ENCODE measurements around the gene SLC1A4. TPM values are rescaled to one million over a fixed set of nuclear protein-coding genes. Genes with fewer than 3 reads are reported as not detected.
A peak's percentile ranks its signal among the peaks of the same experiment; 100 is the strongest.

SLC1A4 gene
- total and polyA plus RNA-seq, 4 donors, result 3.4 to 23.4 (median 9.6) TPM

- no peaks in the 10 kb centered on the region for H3K36me3 ChIP-seq (ENCODE audit: control insufficient read depth in 4 of 4, insufficient read depth in 3 of 4, low read depth in 1 of 4, low read length in 3 of 4)
- no peaks in the 10 kb centered on the region for H3K9me3 ChIP-seq (ENCODE audit: control insufficient read depth in 4 of 4, low read length in 3 of 4)
- peak overlapping the region in 1 of 3 donors; percentile 92 for H3K4me3 ChIP-seq (ENCODE audit: low read depth in 1 of 3, low read length in 3 of 3)
- TF ChIP-seq JUND (IDR thresholded peaks at IDR 0.05), result no peak
- no peak for TF ChIP-seq HNF4G (IDR thresholded peaks at IDR 0.05)
- peaks cover 2 to 16% (median 10%) of the 10 kb centered on the region in 4 donors for H3K4me1 ChIP-seq (ENCODE audit: control insufficient read depth in 4 of 4, insufficient read depth in 4 of 4, low read length in 3 of 4)
- no peak for DNase-seq (ENCODE audit: low spot score)
- H3K27me3 ChIP-seq (ENCODE audit: control insufficient read depth in 4 of 4, insufficient read depth in 4 of 4, low read length in 3 of 4), result no peaks in the 10 kb centered on the region
- H3K9ac ChIP-seq (ENCODE audit: low read depth in 1 of 2, low read length in 2 of 2), result no peak overlapping the region
- H3K27ac ChIP-seq (ENCODE audit: low read depth in 1 of 2, low read length in 2 of 2), result peak overlapping the region in 1 of 2 donors; percentile 78
- 61% methylated on average over 6 of the region's 6 CpGs for WGBS
Measured at GRCh38 chr2:65057391-65058052, 68.3 kb downstream of the SLC1A4 start.

GRCh38 chr2:65059071-65059470 lies 69.9 kb downstream of the SLC1A4 start:
- no peak for TF ChIP-seq HNF4G (IDR thresholded peaks at IDR 0.05)
- TF ChIP-seq, protein P1, sequence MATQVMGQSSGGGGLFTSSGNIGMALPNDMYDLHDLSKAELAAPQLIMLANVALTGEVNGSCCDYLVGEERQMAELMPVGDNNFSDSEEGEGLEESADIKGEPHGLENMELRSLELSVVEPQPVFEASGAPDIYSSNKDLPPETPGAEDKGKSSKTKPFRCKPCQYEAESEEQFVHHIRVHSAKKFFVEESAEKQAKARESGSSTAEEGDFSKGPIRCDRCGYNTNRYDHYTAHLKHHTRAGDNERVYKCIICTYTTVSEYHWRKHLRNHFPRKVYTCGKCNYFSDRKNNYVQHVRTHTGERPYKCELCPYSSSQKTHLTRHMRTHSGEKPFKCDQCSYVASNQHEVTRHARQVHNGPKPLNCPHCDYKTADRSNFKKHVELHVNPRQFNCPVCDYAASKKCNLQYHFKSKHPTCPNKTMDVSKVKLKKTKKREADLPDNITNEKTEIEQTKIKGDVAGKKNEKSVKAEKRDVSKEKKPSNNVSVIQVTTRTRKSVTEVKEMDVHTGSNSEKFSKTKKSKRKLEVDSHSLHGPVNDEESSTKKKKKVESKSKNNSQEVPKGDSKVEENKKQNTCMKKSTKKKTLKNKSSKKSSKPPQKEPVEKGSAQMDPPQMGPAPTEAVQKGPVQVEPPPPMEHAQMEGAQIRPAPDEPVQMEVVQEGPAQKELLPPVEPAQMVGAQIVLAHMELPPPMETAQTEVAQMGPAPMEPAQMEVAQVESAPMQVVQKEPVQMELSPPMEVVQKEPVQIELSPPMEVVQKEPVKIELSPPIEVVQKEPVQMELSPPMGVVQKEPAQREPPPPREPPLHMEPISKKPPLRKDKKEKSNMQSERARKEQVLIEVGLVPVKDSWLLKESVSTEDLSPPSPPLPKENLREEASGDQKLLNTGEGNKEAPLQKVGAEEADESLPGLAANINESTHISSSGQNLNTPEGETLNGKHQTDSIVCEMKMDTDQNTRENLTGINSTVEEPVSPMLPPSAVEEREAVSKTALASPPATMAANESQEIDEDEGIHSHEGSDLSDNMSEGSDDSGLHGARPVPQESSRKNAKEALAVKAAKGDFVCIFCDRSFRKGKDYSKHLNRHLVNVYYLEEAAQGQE (IDR thresholded peaks at IDR 0.05), result no peak
- TF ChIP-seq TAF1 (conservative IDR thresholded peaks at IDR 0.05), result no peak
- no peak for TF ChIP-seq FOXA2 (IDR thresholded peaks at IDR 0.05)
- no peak for TF ChIP-seq JUND (IDR thresholded peaks at IDR 0.05)
- TF ChIP-seq EGR1 (IDR thresholded peaks at IDR 0.05; ENCODE audit: low read depth in 2 of 2), result no peak
- TF ChIP-seq SP1 (IDR thresholded peaks at IDR 0.05), result no peak
- no peak for TF ChIP-seq HNF4A (conservative IDR thresholded peaks at IDR 0.05)
- no peak for TF ChIP-seq NR2F2 (IDR thresholded peaks at IDR 0.05)
- peaks cover 2 to 16% (median 10%) of the 10 kb centered on the region in 4 donors for H3K4me1 ChIP-seq (ENCODE audit: control insufficient read depth in 4 of 4, insufficient read depth in 4 of 4, low read length in 3 of 4)
- H3K9ac ChIP-seq (ENCODE audit: low read depth in 1 of 2, low read length in 2 of 2), result no peak overlapping the region
- H3K4me3 ChIP-seq (ENCODE audit: low read depth in 1 of 3, low read length in 3 of 3), result no peak overlapping the region
- H3K27ac ChIP-seq (ENCODE audit: low read depth in 1 of 2, low read length in 2 of 2), result no peak overlapping the region
- 89% methylated on average over 1 of the region's 1 CpG for WGBS
- no peak for DNase-seq (ENCODE audit: low spot score)
- H3K36me3 ChIP-seq (ENCODE audit: control insufficient read depth in 4 of 4, insufficient read depth in 3 of 4, low read depth in 1 of 4, low read length in 3 of 4), result no peaks in the 10 kb centered on the region
- H3K27me3 ChIP-seq (ENCODE audit: control insufficient read depth in 4 of 4, insufficient read depth in 4 of 4, low read length in 3 of 4), result no peaks in the 10 kb centered on the region
- H3K9me3 ChIP-seq (ENCODE audit: control insufficient read depth in 4 of 4, low read length in 3 of 4), result no peaks in the 10 kb centered on the region

- H3K27me3 ChIP-seq (ENCODE audit: control insufficient read depth in 4 of 4, insufficient read depth in 4 of 4, low read length in 3 of 4), result no peaks in the 10 kb centered on the region
- DNase-seq (ENCODE audit: low spot score), result no peak
- no peaks in the 10 kb centered on the region for H3K9me3 ChIP-seq (ENCODE audit: control insufficient read depth in 4 of 4, low read length in 3 of 4)
- H3K9ac ChIP-seq (ENCODE audit: low read depth in 1 of 2, low read length in 2 of 2), result no peak overlapping the region
- TF ChIP-seq TAF1 (conservative IDR thresholded peaks at IDR 0.05) (no peak), HNF4G (IDR thresholded peaks at IDR 0.05) (no peak), HNF4A (conservative IDR thresholded peaks at IDR 0.05) (no peak), SP1 (IDR thresholded peaks at IDR 0.05) (no peak)
- TF ChIP-seq, protein P1 (IDR thresholded peaks at IDR 0.05), result no peak
- no peak overlapping the region for H3K4me3 ChIP-seq (ENCODE audit: low read depth in 1 of 3, low read length in 3 of 3)
- WGBS, result 91% methylated on average over 7 of the region's 7 CpGs
- H3K27ac ChIP-seq (ENCODE audit: low read depth in 1 of 2, low read length in 2 of 2), result no peak overlapping the region
- H3K36me3 ChIP-seq (ENCODE audit: control insufficient read depth in 4 of 4, insufficient read depth in 3 of 4, low read depth in 1 of 4, low read length in 3 of 4), result no peaks in the 10 kb centered on the region
- peaks cover 6 to 20% (median 15%) of the 10 kb centered on the region in 4 donors for H3K4me1 ChIP-seq (ENCODE audit: control insufficient read depth in 4 of 4, insufficient read depth in 4 of 4, low read length in 3 of 4)
Measured at GRCh38 chr2:65061146-65061909, 72.1 kb downstream of the SLC1A4 start.

Data from liver (tissue), 9 donors.